ENCODE measurements around the gene CTBP2. TPM values are rescaled to one million over a fixed set of nuclear protein-coding genes. Genes with fewer than 3 reads are reported as not detected.

The CTBP2 gene
- total RNA-seq, 2 experiments from 2014 or later = 0.12 to 0.21 TPM

DNA sequence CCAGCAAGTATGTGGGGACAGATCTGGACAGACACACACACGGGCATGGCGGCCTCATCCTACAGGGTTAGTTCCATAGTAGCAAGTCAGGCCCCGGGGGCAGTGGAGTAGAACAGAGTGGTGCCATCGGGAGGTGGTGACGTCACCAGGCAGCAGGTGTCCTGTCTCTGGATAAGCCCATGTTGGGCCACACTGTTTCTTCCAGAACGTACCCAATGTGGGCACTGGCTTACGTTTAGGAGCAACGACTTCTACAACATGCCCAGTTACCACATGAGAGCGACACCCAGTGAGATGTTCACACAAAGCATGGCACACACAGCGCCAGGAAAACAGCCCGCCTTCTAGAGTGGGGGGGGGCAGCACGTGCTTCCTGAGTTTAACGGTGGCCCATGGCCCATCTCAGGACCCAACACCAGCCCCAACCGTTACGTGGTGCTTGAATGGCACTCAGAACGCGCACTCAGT is 67.8 kb downstream of the CTBP2 start:
- ChIA-PET CTCF (interaction anchor here (0.6 to 0.8 kb wide), 2 partner anchors 86 to 100 kb away, joined by 4 read pairs; no protein-coding TSS in a partner anchor), POLR2A (no interaction called here)
- H3K4me3 Mint-ChIP-seq = no peak overlapping the region
- no peaks in the 10 kb centered on the region for H3K9me3 Mint-ChIP-seq (ENCODE audit: low read depth)
- no peaks in the 10 kb centered on the region for H3K36me3 Mint-ChIP-seq (ENCODE audit: low read depth)
- ATAC-seq (no peak), DNase-seq (no peak)
- H3K4me1 Mint-ChIP-seq = no peaks in the 10 kb centered on the region
- H3K27ac Mint-ChIP-seq = no peak overlapping the region
- intact Hi-C loops (cut with DNase I, micrococcal nuclease) = no loop called here
- peaks cover 2% of the 10 kb centered on the region for H3K27me3 Mint-ChIP-seq

DNA sequence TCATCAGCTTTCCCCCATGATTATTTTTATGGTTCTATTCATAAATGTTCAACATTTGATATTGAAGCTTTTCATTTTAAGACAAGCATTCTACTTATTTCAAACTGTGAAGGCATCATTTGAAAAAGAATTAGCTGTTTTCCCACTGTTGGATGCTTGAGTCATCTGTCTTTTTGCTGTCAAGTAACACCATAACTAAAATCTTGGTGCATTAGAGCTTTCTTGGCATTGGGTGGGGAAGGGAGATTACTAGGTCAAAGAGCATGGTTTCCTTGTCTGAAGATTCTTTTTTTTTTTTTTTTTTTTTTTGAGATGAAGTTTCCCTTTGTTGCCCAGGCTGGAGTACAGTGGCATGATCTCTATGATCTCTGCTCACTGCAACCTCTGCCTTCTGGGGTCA is 68.5 kb downstream of the CTBP2 start:
- DNase-seq = no peak
- POLR2A ChIA-PET = interaction anchor here (0.7 kb wide), 1 partner anchor 344 kb away, joined by 8 read pairs; no protein-coding TSS in a partner anchor
- Mint-ChIP-seq H3K27ac (no peak overlapping the region), H3K27me3 (peaks cover 2% of the 10 kb centered on the region), H3K36me3 (ENCODE audit: low read depth) (no peaks in the 10 kb centered on the region), H3K4me3 (no peak overlapping the region), H3K4me1 (no peaks in the 10 kb centered on the region), H3K9me3 (ENCODE audit: low read depth) (no peaks in the 10 kb centered on the region)
- CTCF ChIA-PET = interaction anchor here (0.6 kb wide), 2 partner anchors 99 to 509 kb away, joined by 3 to 4 read pairs; no protein-coding TSS in a partner anchor
- intact Hi-C loops (cut with DNase I, micrococcal nuclease) = no loop called here
- ATAC-seq = no peak

DNA sequence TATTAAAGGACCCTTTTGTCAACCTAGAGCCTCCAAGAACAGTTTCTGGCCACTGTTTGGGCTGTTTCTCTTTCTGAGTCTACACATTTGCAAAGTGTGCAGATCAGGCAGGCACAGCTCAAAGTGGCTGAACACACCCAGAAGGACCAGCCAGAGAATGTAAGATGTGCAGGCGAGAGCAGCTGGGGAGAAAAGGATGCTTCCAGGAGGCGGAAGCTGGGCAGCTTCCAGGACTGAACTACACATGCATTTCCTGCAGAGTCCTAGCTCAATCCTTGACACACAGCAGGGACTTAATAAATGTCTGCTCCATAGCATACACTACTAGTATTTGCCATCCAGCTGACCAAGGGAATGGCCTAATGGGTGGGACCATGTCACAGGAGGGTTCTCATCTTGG is 70.9 kb downstream of the CTBP2 start:
- no peak overlapping the region for H3K27ac Mint-ChIP-seq
- CTCF ChIA-PET = no interaction called here
- H3K4me1 Mint-ChIP-seq = no peaks in the 10 kb centered on the region
- intact Hi-C loops (cut with DNase I, micrococcal nuclease) = no loop called here
- H3K9me3 Mint-ChIP-seq (ENCODE audit: low read depth) = no peaks in the 10 kb centered on the region
- POLR2A ChIA-PET = no interaction called here
- no peaks in the 10 kb centered on the region for H3K36me3 Mint-ChIP-seq (ENCODE audit: low read depth)
- ATAC-seq (no peak), DNase-seq (no peak)
- no peak overlapping the region for H3K4me3 Mint-ChIP-seq
- peaks cover 2% of the 10 kb centered on the region for H3K27me3 Mint-ChIP-seq

DNA sequence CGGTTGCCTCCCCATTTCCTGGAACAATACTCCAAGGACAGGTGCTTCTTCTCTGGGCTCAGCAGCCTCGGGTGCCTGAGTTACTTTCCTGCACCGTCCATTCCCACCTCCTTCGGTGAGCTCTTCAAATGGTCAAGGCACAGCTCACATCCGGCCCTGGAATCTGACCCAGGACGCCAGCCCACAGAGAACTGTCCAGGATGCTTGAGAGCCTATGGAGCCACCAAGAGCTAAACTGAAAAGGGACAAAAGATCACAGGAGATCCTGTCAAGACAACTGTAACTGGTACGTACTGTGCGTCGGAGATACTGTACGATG is 72.5 kb downstream of the CTBP2 start:
- intact Hi-C loops (cut with DNase I, micrococcal nuclease) = no loop called here

DNA sequence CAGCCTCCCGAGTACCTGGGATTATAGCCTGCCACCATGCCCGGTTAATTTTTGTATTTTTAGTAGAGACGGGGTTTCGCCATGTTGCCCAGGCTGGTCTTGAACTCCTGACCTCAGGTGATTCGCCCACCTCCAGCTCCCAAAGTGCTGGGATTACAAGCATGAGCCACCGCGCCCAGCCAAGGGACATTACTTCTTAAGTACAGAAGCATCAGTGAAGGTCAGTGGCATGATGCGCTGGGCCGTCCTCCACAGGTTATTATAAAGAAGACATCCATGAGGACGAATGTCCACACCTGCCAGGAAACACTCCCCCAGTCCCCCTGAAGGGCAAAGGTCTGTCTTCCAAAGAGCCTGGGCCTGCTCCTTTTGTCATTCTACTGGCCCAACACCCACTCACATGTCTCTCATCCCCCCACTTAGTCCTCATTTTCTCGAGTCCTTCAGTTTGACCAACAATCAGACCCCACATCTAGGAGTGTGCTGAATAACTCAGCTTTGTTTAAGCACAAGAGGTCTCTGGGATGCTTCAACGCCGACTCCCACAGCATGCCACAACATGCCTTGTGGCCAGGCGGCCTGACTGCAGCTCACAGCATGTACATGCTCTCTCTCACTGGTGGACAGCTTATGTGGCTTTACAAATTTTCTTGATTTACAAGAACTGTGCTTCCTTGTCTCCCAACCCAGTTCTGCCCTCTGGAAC is 73.0 kb downstream of the CTBP2 start:
- Mint-ChIP-seq H3K36me3 (ENCODE audit: low read depth) (no peaks in the 10 kb centered on the region), H3K27ac (no peak overlapping the region), H3K4me3 (no peak overlapping the region), H3K4me1 (no peaks in the 10 kb centered on the region), H3K9me3 (ENCODE audit: low read depth) (no peaks in the 10 kb centered on the region), H3K27me3 (peaks cover 2% of the 10 kb centered on the region)
- intact Hi-C loops (cut with DNase I, micrococcal nuclease) = no loop called here
- no peak for DNase-seq
- no peak for ATAC-seq
- CTCF ChIA-PET = interaction anchor here (0.7 kb wide), 1 partner anchor 555 kb away, joined by 4 read pairs; no protein-coding TSS in a partner anchor
- POLR2A ChIA-PET = no interaction called here

More for the DNA sequence above, 72.5 kb downstream of the CTBP2 start:
- Mint-ChIP-seq H3K27ac (no peak overlapping the region), H3K36me3 (ENCODE audit: low read depth) (no peaks in the 10 kb centered on the region), H3K9me3 (ENCODE audit: low read depth) (no peaks in the 10 kb centered on the region), H3K27me3 (peaks cover 2% of the 10 kb centered on the region), H3K4me3 (no peak overlapping the region), H3K4me1 (no peaks in the 10 kb centered on the region)
- CTCF ChIA-PET = interaction anchor here (0.7 kb wide), 1 partner anchor 555 kb away, joined by 4 read pairs; no protein-coding TSS in a partner anchor
- ATAC-seq = no peak
- POLR2A ChIA-PET = no interaction called here
- DNase-seq = no peak

DNA sequence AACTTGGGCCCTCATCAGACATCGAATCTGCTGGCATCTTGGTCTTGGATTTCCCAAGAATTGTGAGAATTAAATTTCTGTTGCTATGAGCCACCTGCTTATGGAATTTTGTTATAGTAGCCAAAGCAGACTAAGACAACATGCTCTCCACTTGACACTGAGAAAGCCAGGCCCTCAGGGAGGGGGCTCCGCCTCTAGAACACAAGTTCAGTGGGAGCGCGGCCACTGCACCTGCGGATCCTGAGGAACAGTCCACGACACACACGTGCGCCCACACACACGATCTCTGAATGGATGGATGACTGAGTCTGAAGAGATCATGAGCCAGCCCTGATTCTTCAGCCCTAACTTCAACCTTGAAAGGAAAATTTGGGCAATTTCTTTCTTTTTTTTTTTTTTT is 73.7 kb downstream of the CTBP2 start:
- Mint-ChIP-seq H3K4me3 (no peak overlapping the region), H3K27ac (no peak overlapping the region), H3K36me3 (ENCODE audit: low read depth) (no peaks in the 10 kb centered on the region), H3K4me1 (no peaks in the 10 kb centered on the region), H3K27me3 (peaks cover 2% of the 10 kb centered on the region), H3K9me3 (ENCODE audit: low read depth) (no peaks in the 10 kb centered on the region)
- POLR2A ChIA-PET = no interaction called here
- ATAC-seq (no peak), DNase-seq (no peak)
- CTCF ChIA-PET = no interaction called here
- intact Hi-C loops (cut with DNase I, micrococcal nuclease) = no loop called here

DNA sequence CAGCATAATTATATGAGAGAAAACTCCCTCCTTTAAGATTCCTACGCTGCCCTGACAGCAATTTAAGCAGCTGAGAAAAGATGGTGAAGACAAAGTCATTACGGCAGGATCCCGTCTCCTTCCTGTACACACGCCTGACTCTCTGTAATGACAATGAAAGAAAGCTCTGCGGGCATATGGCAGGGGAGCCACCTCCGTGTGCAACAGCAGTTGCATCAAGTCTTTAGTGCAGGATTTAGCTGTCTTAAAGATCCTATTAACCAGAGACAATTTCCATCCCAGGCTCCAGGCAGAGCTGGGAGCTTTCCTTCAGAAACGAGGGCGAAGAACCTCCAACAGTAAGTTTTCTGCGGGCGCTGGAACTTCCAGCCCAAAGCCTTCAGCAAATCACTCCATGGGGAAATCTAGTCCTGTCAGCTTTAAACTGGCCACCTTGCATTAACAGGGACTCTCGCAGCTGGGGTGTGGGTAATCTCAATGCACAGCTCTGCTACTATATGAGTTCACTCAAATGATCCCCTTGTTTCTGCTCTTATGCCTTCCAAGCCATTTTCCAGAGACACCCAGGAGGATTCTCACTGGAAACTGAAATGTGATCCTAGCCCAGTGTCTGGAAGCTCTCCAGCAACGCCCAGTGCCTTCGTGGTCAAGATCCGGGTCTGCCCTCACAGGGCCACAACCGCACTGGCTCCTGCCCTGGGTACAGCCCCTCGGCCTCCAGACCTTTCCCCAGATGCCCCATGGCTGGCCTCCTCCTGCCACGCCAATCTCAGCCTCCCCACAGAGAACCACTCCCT is 74.9 kb downstream of the CTBP2 start:
- no peak for DNase-seq
- intact Hi-C loops (cut with DNase I, micrococcal nuclease) = no loop called here
- POLR2A ChIA-PET = no interaction called here
- H3K9me3 Mint-ChIP-seq (ENCODE audit: low read depth) = no peaks in the 10 kb centered on the region
- no peaks in the 10 kb centered on the region for H3K27me3 Mint-ChIP-seq
- ATAC-seq = no peak
- CTCF ChIA-PET = no interaction called here
- no peak overlapping the region for H3K4me3 Mint-ChIP-seq
- no peaks in the 10 kb centered on the region for H3K36me3 Mint-ChIP-seq (ENCODE audit: low read depth)
- no peak overlapping the region for H3K27ac Mint-ChIP-seq
- H3K4me1 Mint-ChIP-seq = no peaks in the 10 kb centered on the region

DNA sequence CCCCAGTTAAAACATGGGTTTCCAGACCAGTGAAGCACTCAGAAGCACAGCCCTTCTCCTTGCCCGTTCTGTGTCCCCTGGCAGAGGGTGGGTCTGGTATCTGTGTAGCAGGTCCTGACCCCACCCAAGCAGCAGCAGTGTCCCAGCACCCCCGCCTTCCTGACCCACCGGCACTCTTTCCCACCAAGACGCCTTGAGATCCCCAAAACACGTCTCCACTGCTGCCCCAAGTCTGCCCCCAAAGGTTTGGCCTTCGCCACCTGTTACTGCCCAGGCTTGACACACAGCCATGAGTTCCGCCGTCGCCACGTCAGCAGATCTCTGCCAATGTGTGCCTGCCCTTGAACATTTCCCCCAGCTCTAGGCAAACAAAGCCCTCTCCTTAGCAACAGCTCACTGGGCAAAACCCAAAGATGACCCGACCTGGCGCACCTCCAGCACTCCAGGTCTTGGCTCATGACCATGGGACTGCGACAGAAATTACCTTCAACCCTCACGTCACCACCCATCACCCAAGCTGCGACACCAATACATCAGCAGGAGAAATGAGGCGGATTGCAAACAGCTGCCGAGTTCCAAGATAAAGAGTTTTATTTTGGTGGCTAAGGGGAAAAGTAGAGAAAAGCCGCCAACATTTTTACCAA is 75.6 kb downstream of the CTBP2 start:
- H3K9me3 Mint-ChIP-seq (ENCODE audit: low read depth) = no peaks in the 10 kb centered on the region
- no peaks in the 10 kb centered on the region for H3K4me1 Mint-ChIP-seq
- POLR2A ChIA-PET = no interaction called here
- no peaks in the 10 kb centered on the region for H3K36me3 Mint-ChIP-seq (ENCODE audit: low read depth)
- ATAC-seq (no peak), DNase-seq (no peak)
- H3K27me3 Mint-ChIP-seq = no peaks in the 10 kb centered on the region
- intact Hi-C loops (cut with DNase I, micrococcal nuclease) = no loop called here
- CTCF ChIA-PET = interaction anchor here (0.5 kb wide), 1 partner anchor 140 kb away, joined by 3 read pairs; no protein-coding TSS in a partner anchor
- no peak overlapping the region for H3K27ac Mint-ChIP-seq
- H3K4me3 Mint-ChIP-seq = no peak overlapping the region

DNA sequence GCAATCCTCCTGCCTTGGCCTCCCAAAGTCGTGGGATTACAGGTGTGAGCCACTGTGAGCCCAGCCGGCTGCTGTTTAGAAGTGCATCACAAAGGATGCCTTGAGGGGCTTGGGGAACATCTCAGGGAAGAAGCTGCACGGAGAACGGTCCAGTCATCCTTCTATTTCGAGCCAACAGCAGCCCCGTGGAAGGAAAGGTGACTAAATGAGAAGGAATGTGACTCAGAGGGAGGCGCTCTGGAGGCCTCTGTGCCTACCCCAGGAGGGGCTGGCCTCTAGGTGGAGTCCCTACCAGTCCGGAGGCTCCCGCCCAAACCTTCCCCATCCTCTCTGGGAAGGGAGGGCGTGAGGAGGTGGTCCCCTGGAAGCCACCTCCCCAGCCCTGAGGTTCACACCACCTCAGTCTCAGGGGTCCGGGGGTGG is 76.2 kb downstream of the CTBP2 start:
- POLR2A ChIA-PET = no interaction called here
- no peak overlapping the region for H3K27ac Mint-ChIP-seq
- no peaks in the 10 kb centered on the region for H3K36me3 Mint-ChIP-seq (ENCODE audit: low read depth)

DNA sequence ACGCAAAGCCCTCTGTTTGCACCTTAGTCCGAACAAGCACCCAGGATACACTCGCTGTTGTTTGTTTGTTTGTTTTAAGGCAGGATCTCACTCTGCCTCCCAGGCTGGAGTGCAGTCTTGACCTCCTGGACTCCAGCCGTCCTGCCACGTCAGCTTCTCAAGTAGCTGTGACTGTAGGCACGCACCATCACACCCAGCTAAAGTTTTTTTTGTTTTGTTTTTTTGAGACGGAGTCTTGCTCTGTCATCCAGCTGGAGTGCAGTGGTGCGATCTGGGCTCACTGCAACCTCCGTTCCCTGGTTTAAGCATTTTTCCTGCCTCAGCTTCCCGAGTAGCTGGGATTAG is 76.8 kb downstream of the CTBP2 start:
- ChIA-PET CTCF (interaction anchor here (0.6 kb wide), 1 partner anchor 24 kb away, joined by 4 read pairs; no protein-coding TSS in a partner anchor), POLR2A (no interaction called here)
- H3K4me3 Mint-ChIP-seq = no peak overlapping the region
- no peak for ATAC-seq
- DNase-seq = no peak
- no peaks in the 10 kb centered on the region for H3K4me1 Mint-ChIP-seq
- H3K27me3 Mint-ChIP-seq = no peaks in the 10 kb centered on the region
- H3K9me3 Mint-ChIP-seq (ENCODE audit: low read depth) = no peaks in the 10 kb centered on the region
- no peak overlapping the region for H3K27ac Mint-ChIP-seq
- intact Hi-C loops (cut with DNase I, micrococcal nuclease) = no loop called here
- no peaks in the 10 kb centered on the region for H3K36me3 Mint-ChIP-seq (ENCODE audit: low read depth)

More for the DNA sequence above, 76.2 kb downstream of the CTBP2 start:
- no peak for DNase-seq
- intact Hi-C loops (cut with DNase I, micrococcal nuclease) = no loop called here
- no peak for ATAC-seq
- no peaks in the 10 kb centered on the region for H3K4me1 Mint-ChIP-seq
- no peak overlapping the region for H3K4me3 Mint-ChIP-seq
- H3K9me3 Mint-ChIP-seq (ENCODE audit: low read depth) = no peaks in the 10 kb centered on the region
- CTCF ChIA-PET = interaction anchor here (0.5 kb wide), 1 partner anchor 141 kb away, joined by 3 read pairs; no protein-coding TSS in a partner anchor
- no peaks in the 10 kb centered on the region for H3K27me3 Mint-ChIP-seq

DNA sequence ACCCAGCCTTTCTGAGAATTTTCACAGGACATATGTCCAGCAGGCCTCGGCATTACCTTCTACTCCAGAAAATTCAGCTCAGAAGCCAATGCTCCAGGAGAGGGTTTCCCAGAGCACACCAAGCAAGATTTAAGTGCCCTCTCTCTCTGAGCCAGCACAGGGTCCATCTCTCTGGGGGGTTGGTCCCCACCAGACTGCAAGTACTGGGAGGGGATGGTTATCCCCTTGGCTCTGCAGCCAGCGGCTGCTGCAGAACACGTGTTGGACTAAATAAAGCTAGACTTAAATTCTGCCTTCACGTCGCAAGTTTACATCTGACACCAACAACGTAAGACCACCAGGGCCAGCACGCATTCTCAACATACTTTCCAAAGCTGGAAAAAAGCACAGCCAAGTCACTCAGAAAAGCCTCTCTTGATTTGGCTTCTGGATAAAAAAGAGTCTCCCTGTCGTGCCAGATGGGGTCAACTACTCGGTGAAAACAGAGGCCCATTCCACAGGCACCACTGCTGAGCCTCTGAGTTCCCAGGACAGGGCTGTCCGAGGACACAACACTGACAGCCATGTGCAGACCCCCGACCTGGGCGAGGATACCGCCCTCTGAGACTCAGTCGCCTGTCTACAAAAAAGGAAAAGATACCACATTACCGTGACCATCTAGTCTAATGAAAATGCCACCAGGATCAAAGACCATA is 77.3 kb downstream of the CTBP2 start:
- Mint-ChIP-seq H3K9me3 (ENCODE audit: low read depth) (no peaks in the 10 kb centered on the region), H3K4me3 (no peak overlapping the region), H3K27ac (no peak overlapping the region), H3K36me3 (ENCODE audit: low read depth) (no peaks in the 10 kb centered on the region), H3K4me1 (no peaks in the 10 kb centered on the region), H3K27me3 (no peaks in the 10 kb centered on the region)
- CTCF ChIA-PET = interaction anchor here (0.6 kb wide), 1 partner anchor 24 kb away, joined by 4 read pairs; no protein-coding TSS in a partner anchor
- POLR2A ChIA-PET = no interaction called here
- DNase-seq = no peak
- ATAC-seq = no peak
- intact Hi-C loops (cut with DNase I, micrococcal nuclease) = no loop called here
